ENCODE data around the gene PDE4D. TPM values are rescaled to one million over a fixed set of nuclear protein-coding genes. Genes with fewer than 3 reads are reported as not detected.

PDE4D gene
- total RNA-seq, 1 donor from 2014 or later = 39.2 TPM

DNA sequence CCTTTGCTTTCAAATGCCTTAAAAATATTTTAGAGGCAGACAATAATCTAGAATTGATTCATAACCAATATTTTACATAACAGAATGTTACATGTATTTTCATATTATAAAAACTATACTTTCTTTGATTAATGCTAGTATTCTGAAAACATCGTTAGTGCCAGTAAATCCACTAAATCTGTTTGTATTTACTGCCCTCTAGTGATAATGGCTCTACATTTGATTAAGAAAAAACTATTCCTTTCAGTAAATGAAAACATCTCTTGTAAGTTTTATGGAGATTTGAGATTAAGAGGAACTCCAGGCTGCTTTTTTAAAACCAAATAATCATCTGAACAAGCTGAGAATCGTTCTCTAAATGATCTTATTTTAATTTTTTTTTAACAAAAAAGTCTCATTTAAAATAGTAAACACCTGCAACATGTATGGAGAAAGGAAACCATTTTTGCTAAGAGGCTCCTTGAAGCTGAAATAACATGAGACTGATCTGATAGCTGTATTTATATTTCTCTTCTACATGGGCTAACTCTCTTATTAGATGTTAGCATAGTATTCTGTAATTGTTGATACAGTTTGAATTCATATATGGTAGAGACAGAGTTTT lies 886.0 kb downstream of the PDE4D start:
- Histone ChIP-seq H3K36me3 (ENCODE audit: control insufficient read depth, insufficient read depth, low read length) (no peaks in the 10 kb centered on the region), H3K27me3 (ENCODE audit: control insufficient read depth, insufficient read depth, low read length) (no peaks in the 10 kb centered on the region), H3K4me3 (ENCODE audit: low read depth, low read length) (no peak overlapping the region)
- no peak for DNase-seq (ENCODE audit: low read depth)
- TF ChIP-seq, protein P1, sequence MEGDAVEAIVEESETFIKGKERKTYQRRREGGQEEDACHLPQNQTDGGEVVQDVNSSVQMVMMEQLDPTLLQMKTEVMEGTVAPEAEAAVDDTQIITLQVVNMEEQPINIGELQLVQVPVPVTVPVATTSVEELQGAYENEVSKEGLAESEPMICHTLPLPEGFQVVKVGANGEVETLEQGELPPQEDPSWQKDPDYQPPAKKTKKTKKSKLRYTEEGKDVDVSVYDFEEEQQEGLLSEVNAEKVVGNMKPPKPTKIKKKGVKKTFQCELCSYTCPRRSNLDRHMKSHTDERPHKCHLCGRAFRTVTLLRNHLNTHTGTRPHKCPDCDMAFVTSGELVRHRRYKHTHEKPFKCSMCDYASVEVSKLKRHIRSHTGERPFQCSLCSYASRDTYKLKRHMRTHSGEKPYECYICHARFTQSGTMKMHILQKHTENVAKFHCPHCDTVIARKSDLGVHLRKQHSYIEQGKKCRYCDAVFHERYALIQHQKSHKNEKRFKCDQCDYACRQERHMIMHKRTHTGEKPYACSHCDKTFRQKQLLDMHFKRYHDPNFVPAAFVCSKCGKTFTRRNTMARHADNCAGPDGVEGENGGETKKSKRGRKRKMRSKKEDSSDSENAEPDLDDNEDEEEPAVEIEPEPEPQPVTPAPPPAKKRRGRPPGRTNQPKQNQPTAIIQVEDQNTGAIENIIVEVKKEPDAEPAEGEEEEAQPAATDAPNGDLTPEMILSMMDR (IDR thresholded peaks at IDR 0.05; ENCODE audit: insufficient read depth, low read length, poor library complexity, severe bottlenecking) = peak; percentile 24

DNA sequence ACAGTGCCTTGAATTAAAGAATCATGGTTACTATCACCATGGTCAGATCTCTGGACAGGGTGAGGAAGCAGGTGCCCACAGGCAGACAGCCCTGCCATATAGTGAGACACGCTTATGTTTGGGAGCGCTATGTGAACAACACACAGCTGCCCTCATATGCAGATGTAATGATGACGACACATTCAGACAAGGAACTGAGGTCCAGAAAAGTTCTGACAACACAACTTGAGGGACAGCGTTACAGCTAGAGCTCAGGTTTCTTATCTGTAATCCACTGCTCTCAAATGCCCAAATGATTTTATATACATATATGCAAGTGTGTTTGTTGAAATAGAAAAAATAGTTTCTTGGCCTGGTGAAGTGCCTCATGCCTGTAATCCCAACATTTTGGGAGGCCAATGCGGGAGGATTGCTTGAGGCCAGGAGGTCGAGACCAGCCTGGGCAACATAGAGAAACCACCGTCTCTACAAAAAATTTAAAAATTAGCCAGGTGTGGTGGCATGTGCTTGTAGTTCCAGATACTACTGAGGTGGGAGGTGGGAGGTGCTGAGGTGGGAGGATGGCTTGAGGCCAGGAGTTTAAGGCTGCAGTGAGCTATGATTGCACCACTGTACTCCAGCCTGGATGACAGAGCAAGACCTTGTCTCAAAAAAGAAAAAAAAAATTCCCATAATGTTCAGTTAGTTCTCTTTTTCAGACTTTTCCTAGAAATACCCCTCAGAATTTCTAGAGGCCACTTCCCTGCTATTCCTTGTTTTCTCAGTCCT lies 887.4 kb downstream of the PDE4D start:
- TF ChIP-seq, protein P1 (IDR thresholded peaks at IDR 0.05; ENCODE audit: insufficient read depth, low read length, poor library complexity, severe bottlenecking) = no peak

DNA sequence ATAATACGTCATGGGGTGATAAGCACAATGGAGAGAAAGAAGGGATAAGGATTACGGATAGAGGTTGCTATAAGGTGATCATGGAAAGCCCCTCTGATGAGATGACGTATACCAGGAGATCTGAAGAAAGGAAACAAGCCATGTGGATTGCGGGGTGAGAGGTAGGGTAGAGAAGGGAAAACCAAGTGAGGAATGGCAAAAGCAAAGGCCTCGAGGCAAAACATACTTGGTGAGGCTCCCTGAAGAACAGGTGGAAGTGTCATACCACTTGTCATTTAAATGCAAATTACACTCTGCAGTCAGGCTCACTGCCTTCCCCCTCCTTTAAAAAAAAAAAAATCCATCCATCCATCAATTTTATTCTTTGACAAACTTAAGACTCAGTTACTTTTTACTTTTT lies 889.9 kb downstream of the PDE4D start:
- Histone ChIP-seq H3K27me3 (ENCODE audit: control insufficient read depth, insufficient read depth, low read length) (no peaks in the 10 kb centered on the region), H3K36me3 (ENCODE audit: control insufficient read depth, insufficient read depth, low read length) (no peaks in the 10 kb centered on the region), H3K4me3 (ENCODE audit: low read depth, low read length) (no peak overlapping the region)
- no peak for DNase-seq (ENCODE audit: low read depth)
- TF ChIP-seq, protein P1 (IDR thresholded peaks at IDR 0.05; ENCODE audit: insufficient read depth, low read length, poor library complexity, severe bottlenecking) = no peak

More for the DNA sequence above, 887.4 kb downstream of the PDE4D start:
- Histone ChIP-seq H3K36me3 (ENCODE audit: control insufficient read depth, insufficient read depth, low read length) (no peaks in the 10 kb centered on the region), H3K27me3 (ENCODE audit: control insufficient read depth, insufficient read depth, low read length) (no peaks in the 10 kb centered on the region), H3K4me3 (ENCODE audit: low read depth, low read length) (no peak overlapping the region)
- no peak for DNase-seq (ENCODE audit: low read depth)

DNA sequence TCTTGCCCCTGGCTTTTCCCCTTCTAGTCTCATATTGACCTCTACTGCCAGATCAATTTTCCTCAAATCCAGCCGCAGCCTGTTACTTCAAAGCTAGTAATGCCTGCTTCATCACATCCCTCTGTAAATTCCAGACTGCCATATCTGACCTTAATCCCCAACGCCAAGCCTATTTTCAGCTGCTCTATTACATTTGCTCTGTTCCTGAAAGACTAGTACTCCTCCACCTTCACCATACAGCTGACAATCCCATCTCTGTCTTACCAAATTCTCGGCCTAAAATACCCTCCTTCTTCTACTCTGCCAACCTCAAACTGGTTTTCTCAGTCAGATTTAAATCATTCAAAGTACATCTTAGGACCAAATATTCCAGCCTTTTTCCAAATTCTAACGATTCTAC lies 890.4 kb downstream of the PDE4D start:
- no peaks in the 10 kb centered on the region for H3K27me3 ChIP-seq (ENCODE audit: control insufficient read depth, insufficient read depth, low read length)
- no peak for DNase-seq (ENCODE audit: low read depth)
- TF ChIP-seq, protein P1 (IDR thresholded peaks at IDR 0.05; ENCODE audit: insufficient read depth, low read length, poor library complexity, severe bottlenecking) = no peak
- no peak overlapping the region for H3K4me3 ChIP-seq (ENCODE audit: low read depth, low read length)
- no peaks in the 10 kb centered on the region for H3K36me3 ChIP-seq (ENCODE audit: control insufficient read depth, insufficient read depth, low read length)

DNA sequence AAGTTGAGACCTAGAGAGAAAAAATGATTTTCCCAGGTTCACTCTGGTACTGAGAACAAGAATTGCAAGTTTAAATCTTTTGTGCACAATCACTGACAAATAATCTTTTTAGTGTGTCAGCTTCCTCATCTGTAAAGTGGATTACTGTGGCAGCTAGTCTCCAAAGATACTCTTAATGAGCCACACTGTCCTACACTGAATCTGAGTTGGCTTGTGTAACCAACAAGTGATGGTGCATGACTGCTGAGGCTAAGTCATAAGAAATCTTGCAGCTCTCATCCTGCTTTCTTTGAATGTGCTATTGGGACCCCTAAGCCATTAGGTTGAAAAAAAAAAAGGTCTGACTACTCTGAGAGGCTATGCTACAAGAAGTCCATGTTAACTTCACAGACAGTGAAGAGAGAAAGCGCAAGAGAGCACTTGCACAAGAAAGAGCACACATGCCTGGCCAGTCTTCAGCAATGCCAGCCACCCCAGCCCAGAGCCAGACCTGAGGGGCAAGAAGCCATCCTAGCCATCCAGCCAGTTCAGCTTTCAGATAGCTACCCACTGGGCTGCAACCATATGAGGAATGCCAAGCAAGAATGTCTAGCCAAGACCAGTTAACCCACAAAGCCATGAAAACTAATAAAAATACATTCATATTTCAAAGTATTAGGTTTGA lies 891.2 kb downstream of the PDE4D start:
- H3K36me3 ChIP-seq (ENCODE audit: control insufficient read depth, insufficient read depth, low read length) = no peaks in the 10 kb centered on the region
- no peak overlapping the region for H3K4me3 ChIP-seq (ENCODE audit: low read depth, low read length)
- TF ChIP-seq, protein P1 (IDR thresholded peaks at IDR 0.05; ENCODE audit: insufficient read depth, low read length, poor library complexity, severe bottlenecking) = no peak
- DNase-seq (ENCODE audit: low read depth) = no peak
- no peaks in the 10 kb centered on the region for H3K27me3 ChIP-seq (ENCODE audit: control insufficient read depth, insufficient read depth, low read length)

Measured in kidney epithelial cell (primary cell).